NCI-H2196 (cell line): ENCODE data around the gene VENTX.
"Not testable (repeated sequence)": the region's sequence is repeated elsewhere in the genome, so short reads cannot be mapped to it uniquely, and the experiment has no call there.

Source experiments
- DNase-seq: peaks from one replicate; lab custom pipeline; 2025; ENCODE audit not compliant: unreplicated experiment; lab: John Stamatoyannopoulos, UW

Gene VENTX

GRCh38 chr10:133253361-133253955 lies 15.8 kb downstream of the VENTX start:
- no peak for DNase-seq

- no peak for DNase-seq
Observed at GRCh38 chr10:133254421-133255120, 16.9 kb downstream of the VENTX start.

- DNase-seq = no peak
Observed at GRCh38 chr10:133255323-133255722, 17.7 kb downstream of the VENTX start.

GRCh38 chr10:133257489-133258065 lies 19.9 kb downstream of the VENTX start:
- no peak for DNase-seq

GRCh38 chr10:133258066-133258817 lies 20.6 kb downstream of the VENTX start:
- DNase-seq = peak; percentile 3

- DNase-seq = no peak
Observed at GRCh38 chr10:133258818-133259601, 21.4 kb downstream of the VENTX start.

GRCh38 chr10:133259602-133259989 lies 21.9 kb downstream of the VENTX start:
- no peak for DNase-seq

GRCh38 chr10:133260895-133261725 lies 23.5 kb downstream of the VENTX start:
- peak; percentile 30 for DNase-seq

- peak; percentile 64 for DNase-seq
Observed at GRCh38 chr10:133261726-133262325, 24.2 kb downstream of the VENTX start.

- no peak for DNase-seq
Observed at GRCh38 chr10:133262696-133263095, 25.0 kb downstream of the VENTX start.

- no peak for DNase-seq
Observed at GRCh38 chr10:133263674-133264073, 26.0 kb downstream of the VENTX start.

- no peak for DNase-seq
Observed at GRCh38 chr10:133264461-133264860, 26.8 kb downstream of the VENTX start.

- DNase-seq = not testable (repeated sequence)
Observed at GRCh38 chr10:133265052-133265451, 27.4 kb downstream of the VENTX start.

GRCh38 chr10:133266056-133266795 lies 28.6 kb downstream of the VENTX start:
- DNase-seq = no peak

- no peak for DNase-seq
Observed at GRCh38 chr10:133267293-133267692, 29.6 kb downstream of the VENTX start.

- no peak for DNase-seq
Observed at GRCh38 chr10:133267829-133268228, 30.2 kb downstream of the VENTX start.

- no peak for DNase-seq
Observed at GRCh38 chr10:133268532-133268931, 30.9 kb downstream of the VENTX start.

- no peak for DNase-seq
Observed at GRCh38 chr10:133269367-133269766, 31.7 kb downstream of the VENTX start.

GRCh38 chr10:133270204-133270603 lies 32.5 kb downstream of the VENTX start:
- no peak for DNase-seq
